SH-SY5Y (cell line): ENCODE results near the gene SLC8A2.

Experiments used
- GATA2 ChIP-seq: IDR thresholded peaks from 2 replicates; pipeline ENCODE4 v1.6.1; 2011; ENCODE audit warnings: mild to moderate bottlenecking, low read depth, low read length
- GATA3 ChIP-seq: IDR thresholded peaks from 2 replicates; pipeline ENCODE4 v1.6.1; 2011; ENCODE audit warnings: low read depth, mild to moderate bottlenecking, low read length, moderate library complexity

DNA sequence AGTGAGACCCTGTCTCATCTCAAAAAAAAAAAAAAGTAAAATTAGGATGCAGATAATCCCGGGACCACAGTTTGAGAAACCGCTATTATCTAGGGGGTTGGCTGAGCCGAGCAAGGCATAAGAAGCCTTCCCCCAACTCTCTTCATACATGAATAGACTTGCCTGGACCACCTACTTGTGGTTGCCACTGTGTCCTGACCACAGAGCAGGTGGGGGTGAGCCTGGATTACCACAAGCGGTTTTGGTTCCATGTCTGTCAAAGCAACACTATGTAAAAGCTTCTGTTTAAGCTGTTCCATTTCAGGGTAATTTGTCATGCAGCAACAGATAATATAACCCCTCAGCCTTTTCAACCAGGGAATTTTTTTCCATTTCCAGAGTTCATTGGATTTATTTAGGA is 46.4 kb upstream of the SLC8A2 start:
- no peak for TF ChIP-seq GATA2
- no peak for TF ChIP-seq GATA3
